Activated CD4-positive, alpha-beta T cell treated with anti-CD3 and anti-CD28 coated beads, Interleukin-2, Interleukin-4, amounts not matched to agents 100 ng/mL and 50 ng/mL, durations not matched to agents 16 hours and 8 hours (primary cell): ENCODE results near the gene ZNF543.
A peak's percentile ranks its signal among the peaks of the same experiment; 100 is the strongest.
"Not testable (repeated sequence)": the region's sequence is repeated elsewhere in the genome, so short reads cannot be mapped to it uniquely, and the experiment has no call there.

Source experiments
- DNase-seq: peaks from one replicate; pipeline ENCODE4 v3.0.0-alpha.2; 2020; ENCODE audit warnings: low spot score

ZNF543 gene

DNA sequence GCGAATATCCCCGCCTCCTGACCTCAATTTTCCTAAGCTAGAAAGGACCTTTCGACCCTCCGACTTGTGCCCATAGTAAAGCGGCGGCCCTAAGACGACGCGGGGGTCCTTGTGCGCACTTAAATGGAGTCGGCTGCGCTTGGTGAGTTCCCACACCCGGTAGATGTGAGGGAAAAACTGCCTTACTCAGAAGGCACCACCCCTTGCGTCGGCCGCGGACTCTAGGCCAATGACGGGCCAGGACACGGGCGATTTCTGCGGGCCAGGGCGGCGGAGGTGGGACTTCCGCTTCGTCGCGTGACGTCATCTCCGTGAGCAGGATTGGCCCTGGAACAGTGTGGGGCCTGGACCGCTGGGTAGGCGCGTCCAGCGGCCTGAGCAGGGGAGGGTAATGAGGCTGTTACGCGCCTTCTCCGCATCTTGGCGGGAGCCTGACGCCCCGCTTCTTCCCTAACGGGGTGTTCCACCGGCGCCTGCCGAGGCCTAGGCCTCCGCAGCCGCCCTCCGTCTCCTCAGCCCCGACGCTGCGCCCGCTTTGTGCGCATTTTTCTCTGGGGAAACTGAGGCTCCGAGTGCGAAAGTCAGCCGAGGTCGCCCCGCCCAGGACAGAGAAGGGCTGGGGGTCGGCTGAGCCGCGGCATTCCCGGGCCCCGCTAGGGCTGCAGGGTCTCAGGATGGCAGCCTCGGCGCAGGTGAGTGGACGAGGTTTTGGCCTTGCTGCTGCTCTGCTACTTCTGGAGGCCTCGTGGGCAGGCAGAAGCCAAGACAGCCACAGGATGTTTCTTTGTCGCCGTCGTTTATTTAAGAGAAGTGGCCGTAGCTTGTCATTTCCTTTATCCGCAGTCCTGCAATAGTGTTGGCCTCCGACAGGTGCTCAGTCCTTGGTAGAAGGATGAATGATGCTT is at the start of gene ZNF543:
Gene ZNF543, plus strand, starts transcription at position 293 of the 905 bp plus-strand sequence. Its CDS starts 382 bp downstream, at position 675.
- peak; percentile 95 for DNase-seq

DNA sequence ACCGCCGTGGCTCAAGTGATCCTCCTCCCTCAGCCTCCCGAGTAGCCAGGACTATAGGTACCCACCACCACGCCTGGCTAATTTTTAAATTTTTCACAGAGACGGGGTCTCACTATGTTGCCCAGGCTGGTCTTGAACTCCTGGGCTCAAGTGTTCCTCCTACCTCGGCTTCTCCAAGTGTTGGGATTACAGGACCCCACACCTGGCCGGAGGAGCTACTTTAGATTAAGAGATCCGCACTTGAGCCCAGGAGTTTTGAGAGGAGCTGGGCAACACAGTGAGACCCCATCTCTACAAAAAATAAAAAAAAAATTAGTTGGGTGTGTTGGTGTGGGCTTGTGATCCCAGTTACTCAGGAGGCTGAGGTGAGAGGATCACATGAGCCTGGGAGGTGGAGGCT is 49.0 kb upstream of the ZNF543 start:
- no peak for DNase-seq

DNA sequence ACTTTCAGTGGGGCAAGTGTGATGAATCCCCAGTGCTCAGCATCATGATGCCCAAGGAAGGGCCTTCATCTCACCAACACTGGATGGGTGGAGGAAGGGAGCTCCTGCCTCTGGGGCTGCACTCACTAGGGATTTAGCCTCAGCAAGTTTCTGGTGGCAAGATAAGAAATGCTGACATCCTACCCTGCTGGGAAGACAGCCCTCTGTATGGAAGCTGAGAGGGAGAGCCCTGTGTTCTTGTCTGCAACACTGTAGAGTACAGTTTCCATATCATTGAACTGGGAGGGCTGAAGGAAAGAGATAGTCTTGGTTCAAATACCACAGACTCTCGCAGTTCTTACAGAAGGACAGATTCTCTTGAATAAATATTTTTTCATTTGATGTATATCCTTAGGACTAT is 47.3 kb upstream of the ZNF543 start:
- DNase-seq: no peak

DNA sequence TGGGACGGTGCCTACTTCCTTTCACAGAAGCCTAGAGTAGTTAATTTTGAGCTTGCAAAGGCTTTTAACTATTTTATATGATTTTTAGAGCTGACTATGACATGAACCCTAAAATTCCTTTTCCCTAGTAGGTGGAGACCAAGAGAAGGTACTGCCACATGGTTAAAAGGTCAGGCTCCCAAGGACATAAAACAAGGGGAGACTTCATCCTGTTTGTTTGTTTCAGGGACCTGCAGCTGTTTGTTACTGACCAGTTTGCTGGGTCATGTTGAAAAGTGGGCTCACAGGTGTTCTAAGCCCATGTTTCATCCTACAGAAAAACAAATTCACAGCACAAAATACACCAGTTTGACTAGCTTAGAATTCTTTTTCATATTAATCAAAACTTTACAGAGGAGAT is 43.8 kb upstream of the ZNF543 start:
- DNase-seq: no peak

- not testable (repeated sequence) for DNase-seq
Measured at GRCh38 chr19:57278481-57278880, 41.8 kb upstream of the ZNF543 start.

GRCh38 chr19:57279418-57280164 is 40.7 kb upstream of the ZNF543 start:
- peak; percentile 90 for DNase-seq

DNA sequence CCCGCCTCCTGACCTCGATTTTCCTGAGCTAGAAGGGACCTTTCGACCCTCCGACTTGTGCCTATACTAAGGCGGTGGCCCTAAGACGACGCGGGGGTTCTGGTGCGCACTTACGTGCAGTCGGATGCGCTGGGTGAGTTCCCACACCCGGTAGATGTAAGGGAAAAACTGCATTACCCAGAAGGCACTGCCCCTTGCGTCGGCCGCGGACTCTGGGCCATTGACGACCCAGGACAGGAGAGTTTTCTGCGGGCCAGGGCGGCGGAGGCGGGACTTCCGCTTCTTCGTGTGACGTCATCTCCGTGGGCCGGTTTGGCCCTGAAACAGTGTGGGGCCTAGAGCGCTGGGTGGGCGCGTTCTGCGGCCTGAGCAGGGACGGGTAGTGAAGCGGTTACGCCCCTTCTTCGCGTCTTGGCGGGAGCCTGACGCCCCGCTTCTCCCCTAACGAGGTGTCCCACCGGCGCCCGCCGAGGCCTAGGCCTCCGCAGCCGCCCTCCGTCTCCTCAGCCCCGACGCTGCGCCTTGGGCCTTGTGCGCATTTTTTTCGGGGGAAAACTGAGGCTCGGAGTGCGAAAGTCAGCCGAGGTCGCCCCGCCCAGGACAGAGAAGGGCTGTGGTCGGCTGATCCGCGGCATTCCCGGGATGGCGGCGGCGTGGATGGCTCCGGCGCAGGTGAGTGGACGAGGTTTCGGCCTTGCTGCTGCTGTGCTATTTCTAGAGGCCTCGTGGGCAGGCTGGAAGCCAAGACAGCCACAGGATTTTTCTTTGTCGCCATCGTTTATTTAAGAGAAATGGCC is 39.9 kb upstream of the ZNF543 start, which contains the start of gene ZNF460:
Gene ZNF460, plus strand, starts transcription at position 321 of the 797 bp plus-strand sequence. Its CDS starts 322 bp downstream, at position 643.
- DNase-seq: peak; percentile 96

DNA sequence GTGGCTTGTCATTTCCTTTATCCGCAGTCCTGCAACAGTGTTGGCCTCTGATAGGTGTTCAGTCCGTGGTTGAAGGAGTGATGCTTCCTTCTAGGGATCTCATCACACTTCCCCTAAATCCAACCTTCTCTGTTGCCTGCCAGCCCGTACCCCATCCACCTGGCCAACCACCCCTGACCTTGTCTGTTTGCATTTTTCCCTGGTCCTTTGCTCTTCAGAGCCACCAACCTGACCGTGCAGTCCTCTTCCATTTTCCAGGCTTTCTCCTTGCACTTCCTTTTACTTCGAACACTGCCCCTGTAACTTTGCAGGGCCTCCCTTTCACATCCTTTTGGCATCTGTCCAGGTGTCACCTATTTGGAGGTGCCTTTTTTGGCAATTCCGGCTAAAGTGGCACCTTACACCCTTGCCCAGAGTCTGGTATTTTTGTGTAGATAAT is 39.3 kb upstream of the ZNF543 start:
- peak; percentile 16 for DNase-seq

DNA sequence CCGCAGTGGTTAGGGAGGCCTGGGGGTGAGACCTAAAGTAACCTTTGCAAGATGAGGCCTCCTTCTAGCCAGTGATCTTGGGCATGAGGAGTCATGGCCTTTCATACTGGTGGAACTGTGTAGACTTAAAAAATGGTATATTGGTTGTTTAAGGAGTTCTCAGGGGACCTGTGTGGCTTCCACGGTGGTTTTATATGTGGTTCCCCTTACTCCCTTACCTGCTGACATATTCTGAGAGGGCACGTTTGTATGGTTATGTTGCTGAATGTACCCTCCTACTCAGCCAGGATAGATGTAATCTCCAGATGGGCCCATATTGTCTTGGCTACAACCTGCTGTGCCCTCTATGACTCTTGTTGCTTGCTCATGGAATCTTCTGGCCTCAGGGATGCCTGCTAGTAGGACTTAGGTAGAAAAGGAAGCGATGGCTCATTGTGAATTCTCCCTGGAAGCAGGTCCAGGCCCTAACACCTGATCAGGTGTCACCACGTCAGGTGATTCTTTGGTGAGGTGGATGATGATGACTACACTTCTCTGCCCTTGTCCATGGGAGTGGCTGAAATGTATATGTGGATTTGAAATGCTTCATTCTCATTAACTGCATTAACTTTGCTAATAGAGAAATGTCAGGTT is 38.1 kb upstream of the ZNF543 start:
- peak; percentile 25 for DNase-seq

DNA sequence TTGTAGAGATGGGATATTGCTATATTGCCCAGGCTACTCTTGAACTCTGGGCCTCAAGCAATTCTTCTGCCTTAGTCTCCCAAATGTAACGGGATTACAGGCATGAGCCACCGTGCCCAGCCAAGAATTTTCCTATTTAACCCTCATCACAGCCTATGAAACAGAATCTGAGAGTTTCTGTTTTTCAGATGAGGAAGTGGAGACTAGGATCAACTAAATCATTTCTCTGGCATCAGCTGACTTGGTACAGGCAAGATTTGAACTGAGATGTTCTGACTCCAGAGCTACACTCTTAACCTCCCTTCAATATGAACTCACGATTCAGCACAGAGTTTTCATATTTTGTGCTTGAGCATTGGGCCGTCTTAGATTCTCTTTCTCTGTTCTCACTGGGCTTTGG is 31.9 kb upstream of the ZNF543 start:
- DNase-seq: no peak

DNA sequence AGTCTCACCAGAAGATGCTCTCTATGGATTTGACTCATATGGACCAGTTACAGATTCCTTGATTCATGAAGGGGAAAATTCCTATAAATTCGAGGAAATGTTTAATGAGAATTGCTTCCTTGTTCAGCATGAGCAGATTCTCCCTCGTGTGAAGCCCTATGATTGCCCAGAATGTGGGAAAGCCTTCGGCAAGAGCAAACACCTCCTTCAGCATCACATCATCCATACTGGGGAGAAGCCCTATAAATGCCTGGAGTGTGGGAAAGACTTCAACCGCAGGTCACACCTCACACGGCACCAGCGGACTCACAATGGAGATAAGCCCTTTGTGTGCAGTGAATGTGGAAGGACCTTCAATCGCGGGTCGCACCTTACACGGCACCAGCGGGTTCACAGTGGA is 29.3 kb upstream of the ZNF543 start:
- DNase-seq: no peak

GRCh38 chr19:57292547-57292946 is 27.7 kb upstream of the ZNF543 start:
- DNase-seq: no peak

GRCh38 chr19:57293719-57294118 is 26.6 kb upstream of the ZNF543 start:
- DNase-seq: no peak

GRCh38 chr19:57302020-57302465 is 18.2 kb upstream of the ZNF543 start:
- DNase-seq: no peak

DNA sequence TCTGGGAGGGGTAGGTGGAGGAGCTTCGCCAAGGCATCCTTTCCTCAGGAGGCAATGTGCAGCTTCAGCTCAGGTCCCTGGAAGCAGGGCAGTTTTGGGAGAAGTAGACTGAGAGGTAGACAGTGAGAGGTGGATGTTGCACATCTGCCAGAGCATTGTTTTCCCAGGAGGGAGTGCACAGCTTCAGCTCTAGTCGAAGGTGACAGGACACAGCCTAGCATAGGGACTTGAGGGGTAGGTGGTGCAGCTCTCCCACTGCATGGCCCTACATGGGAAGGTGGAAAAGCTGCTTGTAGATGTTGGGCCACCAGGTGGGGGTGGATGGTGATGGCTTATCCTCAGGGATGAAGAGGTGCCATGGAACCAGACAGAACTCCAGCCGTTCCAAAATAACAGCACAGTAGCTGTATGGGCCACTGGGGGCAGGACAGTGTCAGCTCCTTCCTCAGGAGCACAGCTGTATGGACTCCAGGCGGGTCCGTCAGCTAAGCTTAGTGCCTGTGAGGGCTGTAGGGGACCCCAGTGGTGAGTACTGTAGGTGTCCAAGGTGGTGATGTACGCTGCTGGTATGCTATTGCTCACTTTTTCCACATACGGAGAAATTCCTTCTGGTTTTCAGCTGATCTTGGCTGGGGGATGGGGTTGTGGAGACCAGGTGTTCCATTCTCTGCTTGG is 17.4 kb upstream of the ZNF543 start:
- no peak for DNase-seq

GRCh38 chr19:57305056-57305455 is 15.2 kb upstream of the ZNF543 start:
- DNase-seq: no peak

GRCh38 chr19:57308514-57308913 is 11.8 kb upstream of the ZNF543 start:
- no peak for DNase-seq

DNA sequence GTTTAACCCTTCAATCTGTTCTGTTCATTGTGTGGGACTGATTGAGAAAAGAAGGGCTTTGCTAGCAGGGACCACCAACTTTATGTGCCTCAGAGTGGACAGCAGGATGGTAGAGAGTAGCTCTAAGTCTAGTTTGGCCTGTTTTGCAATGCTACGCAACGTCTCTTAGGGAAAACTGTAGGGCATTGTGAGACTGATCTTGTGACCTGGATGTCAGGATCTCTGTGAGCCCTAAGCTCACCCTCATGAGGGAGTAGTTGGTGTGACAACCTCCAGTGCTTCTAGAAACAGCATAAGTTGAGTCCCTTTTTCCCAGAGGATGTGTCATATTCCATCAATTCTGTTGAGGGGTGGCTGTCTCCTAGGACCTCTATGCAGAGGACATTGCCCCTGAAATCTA is 9.5 kb upstream of the ZNF543 start:
- DNase-seq: no peak

DNA sequence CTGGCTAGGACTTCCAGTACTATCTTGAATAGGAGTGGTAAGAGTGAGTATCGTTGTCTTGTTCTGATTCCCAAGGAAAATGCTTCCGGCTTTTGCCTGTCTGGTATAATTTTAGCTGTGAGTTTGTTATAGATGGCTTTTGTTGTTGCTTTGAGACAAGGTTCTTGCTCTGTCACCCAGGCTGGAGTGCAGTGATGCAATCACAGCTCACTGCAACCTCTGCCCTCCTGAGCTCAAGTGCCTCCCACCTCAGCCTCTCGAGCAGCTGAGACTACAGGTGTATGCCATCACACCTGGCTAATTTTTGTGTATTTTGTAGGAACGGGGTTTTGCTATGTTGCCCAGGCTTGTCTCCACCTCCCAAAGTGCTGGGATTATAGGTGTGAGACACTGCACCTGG is 6.1 kb upstream of the ZNF543 start:
- no peak for DNase-seq

DNA sequence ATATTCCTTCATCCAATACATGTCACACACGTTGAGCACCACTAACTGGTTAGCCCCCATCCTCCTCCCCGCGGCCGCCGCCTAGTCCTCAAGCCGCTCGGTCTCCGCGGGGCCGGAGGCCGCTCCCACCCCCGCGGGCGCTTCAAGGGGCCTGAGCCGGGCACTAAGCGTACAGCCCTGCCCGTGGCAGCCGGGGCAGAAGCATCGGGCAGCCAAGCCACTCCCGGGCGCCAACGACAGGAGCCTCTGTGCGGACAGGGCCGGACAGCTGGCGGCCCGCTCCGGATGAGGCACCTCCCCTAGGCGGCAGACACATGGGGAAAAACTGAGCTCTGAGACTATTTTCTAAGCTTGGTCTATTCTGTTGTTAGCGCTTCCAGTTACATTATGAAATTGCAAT is 2.8 kb upstream of the ZNF543 start:
- DNase-seq: no peak

DNA sequence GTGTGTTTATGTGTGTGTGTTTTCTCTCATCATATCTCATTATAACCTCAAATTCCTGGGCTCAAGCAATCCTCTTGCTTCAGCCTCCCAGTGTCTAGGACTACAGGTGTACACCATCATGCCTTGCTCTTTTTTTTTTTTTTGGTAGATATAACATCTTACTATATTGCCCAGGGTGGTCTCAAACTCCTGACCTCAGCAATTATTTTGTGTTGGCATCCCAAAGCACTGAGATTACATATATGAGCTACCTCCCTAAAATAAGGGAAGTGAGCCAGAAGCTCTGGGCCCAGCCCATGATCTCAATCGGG is 448 bp upstream of the ZNF543 start:
- no peak for DNase-seq
